Measurements from ENCODE around the gene GSTM3. TPM values are rescaled to one million over a fixed set of nuclear protein-coding genes. Genes with fewer than 3 reads are reported as not detected.
A peak's percentile ranks its signal among the peaks of the same experiment; 100 is the strongest.

The GSTM3 gene
- total and polyA plus RNA-seq, 2 experiments from 2014 or later = 30.0 to 75.2 TPM

GRCh38 chr1:109787845-109788601 lies 47.2 kb upstream of the GSTM3 start:
- no peaks in the 10 kb centered on the region for H3K36me3 ChIP-seq (ENCODE audit: low read depth)
- no peaks in the 10 kb centered on the region for H3K9me3 ChIP-seq (ENCODE audit: low read depth)
- in situ Hi-C loops (cut with MboI) = no loop called here
- H2AFZ ChIP-seq = no peak overlapping the region
- no peaks in the 10 kb centered on the region for H3K9me2 ChIP-seq (ENCODE audit: insufficient read depth)
- no peak overlapping the region for H3K27ac ChIP-seq
- peaks cover 27% of the 10 kb centered on the region for H3K4me1 ChIP-seq (ENCODE audit: insufficient read depth)
- no peak overlapping the region for H3K4me3 ChIP-seq
- H4K20me1 ChIP-seq (ENCODE audit: insufficient read depth) = no peaks in the 10 kb centered on the region
- DNase-seq = no peak
- H3K79me2 ChIP-seq (ENCODE audit: insufficient read depth) = no peaks in the 10 kb centered on the region
- TF ChIP-seq EZH2phosphoT487 (IDR thresholded peaks at IDR 0.05; ENCODE audit: insufficient read depth, low read depth) = no peak
- TF ChIP-seq EZH2 (IDR thresholded peaks at IDR 0.05; ENCODE audit: insufficient read depth, poor library complexity, severe bottlenecking) = no peak
- 89 to 91% methylated on average over 16 to 19 of the region's 19 CpGs for WGBS, 2 experiments (ENCODE audit: low coverage in 1 of 2, low lambda C conversion rate in 2 of 2, missing lambda C conversion rate in 2 of 2)
- no peak overlapping the region for H3K4me2 ChIP-seq (ENCODE audit: unreplicated experiment)
- no peak overlapping the region for H3K9ac ChIP-seq
- H3K27me3 ChIP-seq (replicated peaks; ENCODE audit: insufficient read depth) = no peaks in the 10 kb centered on the region
- no peaks in the 10 kb centered on the region for H3F3A ChIP-seq (ENCODE audit: insufficient read depth)

- Histone ChIP-seq H3K4me3 (no peak overlapping the region), H3K4me2 (ENCODE audit: unreplicated experiment) (no peak overlapping the region), H3K79me2 (ENCODE audit: insufficient read depth) (no peaks in the 10 kb centered on the region), H2AFZ (no peak overlapping the region), H3K9ac (no peak overlapping the region), H3K27me3 (replicated peaks; ENCODE audit: insufficient read depth) (no peaks in the 10 kb centered on the region), H3K9me3 (ENCODE audit: low read depth) (no peaks in the 10 kb centered on the region), H3F3A (ENCODE audit: insufficient read depth) (0 out of 2 replicates have a peak, but pooled peaks cover 5% of the 10 kb centered on the region), H3K9me2 (ENCODE audit: insufficient read depth) (no peaks in the 10 kb centered on the region), H3K4me1 (ENCODE audit: insufficient read depth) (peaks cover 27% of the 10 kb centered on the region), H3K36me3 (ENCODE audit: low read depth) (no peaks in the 10 kb centered on the region), H3K27ac (no peak overlapping the region), H4K20me1 (ENCODE audit: insufficient read depth) (no peaks in the 10 kb centered on the region)
- in situ Hi-C loops (cut with MboI) = no loop called here
- TF ChIP-seq EZH2 (IDR thresholded peaks at IDR 0.05; ENCODE audit: insufficient read depth, poor library complexity, severe bottlenecking) = no peak
- DNase-seq = peak; percentile 43
- WGBS, 2 experiments (ENCODE audit: low coverage in 1 of 2, low lambda C conversion rate in 2 of 2, missing lambda C conversion rate in 2 of 2) = 84 to 88% methylated on average over 9 of the region's 9 CpGs
Measured at GRCh38 chr1:109787211-109787844, 46.5 kb upstream of the GSTM3 start.

GRCh38 chr1:109786531-109787021 lies 45.7 kb upstream of the GSTM3 start:
- in situ Hi-C loops (cut with MboI) = no loop called here
- Histone ChIP-seq H3K4me3 (no peak overlapping the region), H3K9me3 (ENCODE audit: low read depth) (no peaks in the 10 kb centered on the region), H3K9me2 (ENCODE audit: insufficient read depth) (no peaks in the 10 kb centered on the region), H2AFZ (no peak overlapping the region), H3K36me3 (ENCODE audit: low read depth) (no peaks in the 10 kb centered on the region), H4K20me1 (ENCODE audit: insufficient read depth) (no peaks in the 10 kb centered on the region), H3K4me1 (ENCODE audit: insufficient read depth) (peaks cover 27% of the 10 kb centered on the region), H3K9ac (no peak overlapping the region), H3F3A (ENCODE audit: insufficient read depth) (0 out of 2 replicates have a peak, but pooled peaks cover 10% of the 10 kb centered on the region), H3K27me3 (replicated peaks; ENCODE audit: insufficient read depth) (no peaks in the 10 kb centered on the region), H3K79me2 (ENCODE audit: insufficient read depth) (no peaks in the 10 kb centered on the region), H3K27ac (no peak overlapping the region), H3K4me2 (ENCODE audit: unreplicated experiment) (no peak overlapping the region)
- TF ChIP-seq EZH2 (IDR thresholded peaks at IDR 0.05; ENCODE audit: insufficient read depth, poor library complexity, severe bottlenecking) (no peak), EZH2phosphoT487 (IDR thresholded peaks at IDR 0.05; ENCODE audit: insufficient read depth, low read depth) (no peak)
- peak; percentile 34 for DNase-seq
- WGBS, 2 experiments (ENCODE audit: low coverage in 1 of 2, low lambda C conversion rate in 2 of 2, missing lambda C conversion rate in 2 of 2) = 77 to 83% methylated on average over 6 of the region's 6 CpGs

DNA sequence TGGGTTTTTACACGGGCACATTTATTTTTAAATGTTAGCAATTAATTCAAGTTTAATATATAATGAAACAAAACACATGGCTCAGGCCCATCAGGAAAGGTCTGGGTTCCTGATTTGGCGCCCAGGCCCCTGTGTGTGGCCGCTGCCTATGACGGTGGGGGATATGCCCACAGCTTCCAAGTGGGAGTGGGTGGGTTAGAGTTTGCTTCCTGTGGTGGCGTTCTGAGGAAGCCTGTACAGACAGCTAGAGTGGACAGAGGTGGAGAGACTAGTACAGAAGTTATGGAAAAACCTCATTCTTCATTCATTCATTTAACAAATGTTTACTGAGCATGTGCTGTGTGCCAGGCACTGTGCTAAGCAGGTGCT lies 45.3 kb upstream of the GSTM3 start:
- Histone ChIP-seq H3K36me3 (ENCODE audit: low read depth) (no peaks in the 10 kb centered on the region), H3K4me1 (ENCODE audit: insufficient read depth) (peaks cover 26% of the 10 kb centered on the region), H3K27ac (no peak overlapping the region), H3K4me2 (ENCODE audit: unreplicated experiment) (no peak overlapping the region), H4K20me1 (ENCODE audit: insufficient read depth) (no peaks in the 10 kb centered on the region), H2AFZ (no peak overlapping the region), H3K79me2 (ENCODE audit: insufficient read depth) (no peaks in the 10 kb centered on the region), H3K4me3 (no peak overlapping the region), H3K9me2 (ENCODE audit: insufficient read depth) (no peaks in the 10 kb centered on the region), H3K27me3 (replicated peaks; ENCODE audit: insufficient read depth) (no peaks in the 10 kb centered on the region), H3K9me3 (ENCODE audit: low read depth) (no peaks in the 10 kb centered on the region), H3K9ac (no peak overlapping the region), H3F3A (ENCODE audit: insufficient read depth) (0 out of 2 replicates have a peak, but pooled peaks cover 10% of the 10 kb centered on the region)
- TF ChIP-seq EZH2 (IDR thresholded peaks at IDR 0.05; ENCODE audit: insufficient read depth, poor library complexity, severe bottlenecking) = no peak
- TF ChIP-seq EZH2phosphoT487 (IDR thresholded peaks at IDR 0.05; ENCODE audit: insufficient read depth, low read depth) = no peak
- WGBS, 2 experiments (ENCODE audit: low coverage in 1 of 2, low lambda C conversion rate in 2 of 2, missing lambda C conversion rate in 2 of 2) = 96 to 97% methylated on average over 5 of the region's 5 CpGs
- no peak for DNase-seq
- in situ Hi-C loops (cut with MboI) = no loop called here
